HepG2 (cell line): ENCODE measurements around the gene NOXO1. TPM values are rescaled to one million over a fixed set of nuclear protein-coding genes. Genes with fewer than 3 reads are reported as not detected.
A peak's percentile ranks its signal among the peaks of the same experiment; 100 is the strongest.

ENCODE experiments used
- ATAC-seq: fragments of 200-7000 bp; cut with Tn5 transposase; 3 replicates; pipeline ENCODE4 v1.9.1; 2020; ENCODE audit warnings: mild to moderate bottlenecking, moderate library complexity
- BruUV-seq: library from RNA; stranded (reverse); fragments of 400-500 nt; replicated peaks from 2 replicates; lab custom pipeline; 2021; lab: Mats Ljungman, UMichigan
- CTCF ChIA-PET: fragments of 300-600 bp; formaldehyde crosslinking; extraction: SDS; loops from one replicate; lab custom pipeline; 2021; ENCODE audit warnings: low total read pairs, inconsistent platforms, low intra/inter-chr PET ratio; lab: Yijun Ruan, JAX
- POLR2A ChIA-PET: fragments of 350-600 bp; sonication (Branson Sonifier 250); formaldehyde crosslinking; loops from one replicate; lab custom pipeline; 2020; ENCODE audit warnings: antibody characterized with exemption, inconsistent platforms; lab: Yijun Ruan, JAX
- DNase-seq: peaks from one replicate; pipeline ENCODE4 v3.0.0-alpha.2; 2015; ENCODE audit warnings: low spot score
- FAIRE-seq: peaks from 3 replicates; lab custom pipeline; 2011; peaks lifted over from hg19 to GRCh38; lab: Jason Lieb, UNC
- H2AFZ ChIP-seq: one replicate; pipeline ENCODE4 v1.6.1; 2011; ENCODE audit warnings: low read length, inconsistent platforms
- H3K27ac ChIP-seq: fragments of 300-600 bp; 3 replicates; pipeline ENCODE4 v1.8.0; 2011; ENCODE audit warnings: mixed run types, mild to moderate bottlenecking, mixed read lengths, low read length, inconsistent platforms; ENCODE audit not compliant: insufficient read depth; ENCODE audit errors: extremely low read length
- H3K27me3 ChIP-seq, 2 experiments: fragments of 200-600 bp in 1 of 2; 2 replicates in 1 of 2; 3 replicates in 1 of 2; pipeline versions ENCODE4 v1.6.0 to v1.8.0; 2011; ENCODE audit warnings: low read length in 2 of 2, mild to moderate bottlenecking in 2 of 2, moderate library complexity in 2 of 2, inconsistent platforms in 1 of 2; ENCODE audit not compliant: insufficient read depth in 2 of 2, control insufficient read depth in 1 of 2
- H3K36me3 ChIP-seq, 2 experiments: fragments of 200-600 bp in 1 of 2; replicated peaks in 1 of 2; 2 replicates in 1 of 2; 3 replicates in 1 of 2; pipeline versions ENCODE4 v1.5.1 to v1.8.0; 2011; ENCODE audit warnings: low read length in 2 of 2, inconsistent platforms in 1 of 2; ENCODE audit not compliant: insufficient read depth in 2 of 2, control insufficient read depth in 1 of 2
- H3K4me1 ChIP-seq: 2 replicates; pipeline ENCODE4 v1.5.1; 2012; ENCODE audit warnings: low read length, inconsistent platforms; ENCODE audit not compliant: insufficient read depth
- H3K4me2 ChIP-seq: 2 replicates; pipeline ENCODE4 v1.6.0; 2011; ENCODE audit warnings: low read depth, low read length, inconsistent platforms
- H3K4me3 ChIP-seq, 3 experiments: fragments of 200-600 bp in 1 of 3; sonication (generic), shearing (Covaris generic) in 1 of 3; replicated peaks in 1 of 3; 2 replicates each; pipeline ENCODE4 v1.5.1; 2011 to 2016; ENCODE audit warnings: low read length in 3 of 3, inconsistent platforms in 2 of 3, low read depth in 2 of 3, mild to moderate bottlenecking in 2 of 3, control low read depth in 1 of 3, mixed read lengths in 1 of 3; ENCODE audit not compliant: insufficient read depth in 1 of 3
- H3K79me2 ChIP-seq: one replicate; pipeline ENCODE4 v1.6.1; 2011; ENCODE audit warnings: low read length, inconsistent platforms; ENCODE audit not compliant: insufficient read depth
- H3K9ac ChIP-seq: 2 replicates; pipeline ENCODE4 v1.6.0; 2011; ENCODE audit warnings: mild to moderate bottlenecking, low read depth, low read length, inconsistent platforms; ENCODE audit not compliant: insufficient read depth
- H3K9me3 ChIP-seq: 2 replicates; pipeline ENCODE4 v1.5.1; 2012; ENCODE audit warnings: mild to moderate bottlenecking, low read length
- H4K20me1 ChIP-seq: 2 replicates; pipeline ENCODE4 v1.6.0; 2011; ENCODE audit warnings: inconsistent platforms, mild to moderate bottlenecking, low read length, moderate library complexity; ENCODE audit not compliant: insufficient read depth
- CREB1 ChIP-seq, 2 experiments: fragments of 450-650 bp in 1 of 2; IDR thresholded peaks; 2 replicates each; pipeline ENCODE4 v1.6.1; 2016 to 2017; ENCODE audit warnings: control low read depth in 1 of 2, mild to moderate bottlenecking in 1 of 2, missing compliant biosample characterization in 1 of 2, missing genetic modification characterization in 1 of 2
- HDAC1 ChIP-seq: sonication (generic); formaldehyde crosslinking; IDR thresholded peaks from 2 replicates; pipeline ENCODE4 v1.5.1; 2020; ENCODE audit warnings: mild to moderate bottlenecking, missing genetic modification reagents
- KDM2A ChIP-seq: sonication (generic); formaldehyde crosslinking; IDR thresholded peaks from 2 replicates; pipeline ENCODE4 v1.4.0; 2020; ENCODE audit warnings: low read depth, missing genetic modification reagents, borderline replicate concordance
- NR1H2 ChIP-seq: sonication (generic); formaldehyde crosslinking; IDR thresholded peaks from 2 replicates; pipeline ENCODE4 v1.8.1; 2022; ENCODE audit warnings: low read depth, missing genetic modification reagents, borderline replicate concordance
- NR2F1 ChIP-seq, 2 experiments: fragments of 450-650 bp in 1 of 2; formaldehyde crosslinking in 1 of 2; IDR thresholded peaks; 2 replicates each; pipeline versions ENCODE4 v1.5.0 to v1.6.1; 2016 to 2020; ENCODE audit warnings: mild to moderate bottlenecking in 1 of 2, missing compliant biosample characterization in 1 of 2, missing genetic modification reagents in 1 of 2, moderate library complexity in 1 of 2
- NR2F6 ChIP-seq, 2 experiments: IDR thresholded peaks; 2 replicates each; pipeline ENCODE4 v1.6.1; 2016; ENCODE audit warnings: antibody characterized with exemption in 1 of 2, mild to moderate bottlenecking in 1 of 2
- SAP130 ChIP-seq: IDR thresholded peaks from 2 replicates; pipeline ENCODE4 v1.6.1; 2016; ENCODE audit warnings: low read depth
- TAF1 ChIP-seq: sonication (generic); formaldehyde crosslinking; IDR thresholded peaks from 2 replicates; pipeline ENCODE4 v1.4.0; 2020; ENCODE audit warnings: missing genetic modification reagents
- WIZ ChIP-seq: sonication (generic); formaldehyde crosslinking; IDR thresholded peaks from 2 replicates; pipeline ENCODE4 v1.5.1; 2020; ENCODE audit warnings: mild to moderate bottlenecking, missing genetic modification reagents
- YEATS2 ChIP-seq: sonication (generic); formaldehyde crosslinking; IDR thresholded peaks from 2 replicates; pipeline ENCODE4 v1.4.0; 2020; ENCODE audit warnings: missing genetic modification reagents, borderline replicate concordance
- ZNF354B ChIP-seq: sonication (generic); formaldehyde crosslinking; IDR thresholded peaks from 2 replicates; pipeline ENCODE4 v1.8.0; 2022; ENCODE audit warnings: mild to moderate bottlenecking, missing genetic modification reagents
- ZNF687 ChIP-seq: sonication (generic); formaldehyde crosslinking; IDR thresholded peaks from 2 replicates; pipeline ENCODE4 v1.5.1; 2020; ENCODE audit warnings: mild to moderate bottlenecking, missing genetic modification reagents, moderate library complexity
- ZUFSP ChIP-seq: sonication (generic); formaldehyde crosslinking; IDR thresholded peaks from 2 replicates; pipeline ENCODE4 v1.9.0; 2021; ENCODE audit warnings: missing genetic modification reagents, mild to moderate bottlenecking, borderline replicate concordance
- WGBS: methylation state at CpG from one replicate; pipeline ENCODE4 v1.1.6; 2017; ENCODE audit warnings: low lambda C conversion rate; 5-methylcytosine and 5-hydroxymethylcytosine counted together
- in situ Hi-C: cut with HindIII; loops from 2 replicates; pipeline ENCODE4 v1.10.0; 2017; ENCODE audit warnings: low pct_unique_long_range_greater_than_20kb; ENCODE audit not compliant: extremely low pct_ligation_motif_present
- intact Hi-C: fragments of 100-400 bp; cut with micrococcal nuclease; formaldehyde crosslinking; loops from one replicate; pipeline ENCODE4 v1.10.0; 2022; ENCODE audit not compliant: unreplicated experiment
- polyA plus RNA-seq, 8 experiments: library from polyadenylated mRNA; depleted of rRNA in 3 of 8; stranded (reverse) in 7 of 8; unstranded in 1 of 8; fragments of >200 nt; fragmentation: Illumina TruSeq in 4 of 8; extraction: Trizol in 4 of 8; gene quantifications; 2 replicates each; pipeline versions ENCODE4 v1.2.1 to v1.2.3, GENCODE V29; 2011 to 2016; ENCODE audit warnings: low read depth in 4 of 8, missing spikeins in 1 of 8, mixed read lengths in 1 of 8; ENCODE audit not compliant: insufficient read depth in 1 of 8
- total RNA-seq, 5 experiments: library from RNA; depleted of rRNA; stranded (reverse); fragments of >200 nt; fragmentation: Illumina TruSeq; extraction: Trizol; gene quantifications; 2 replicates each; pipeline ENCODE4 v1.2.3, GENCODE V29; 2016; ENCODE audit warnings: low read depth in 1 of 5
- TF ChIP-seq, protein P1 (sequence below): sonication (generic); formaldehyde crosslinking; conservative IDR thresholded peaks from 2 replicates; pipeline ENCODE4 v1.8.0; 2022; ENCODE audit warnings: mild to moderate bottlenecking, moderate library complexity, missing genetic modification reagents

The NOXO1 gene
- total and polyA plus RNA-seq, 2 of the 13 experiments (the other 11 are each of a cell fraction or from before 2014, with no cell fraction given) = 0.69 to 1.4 TPM

DNA sequence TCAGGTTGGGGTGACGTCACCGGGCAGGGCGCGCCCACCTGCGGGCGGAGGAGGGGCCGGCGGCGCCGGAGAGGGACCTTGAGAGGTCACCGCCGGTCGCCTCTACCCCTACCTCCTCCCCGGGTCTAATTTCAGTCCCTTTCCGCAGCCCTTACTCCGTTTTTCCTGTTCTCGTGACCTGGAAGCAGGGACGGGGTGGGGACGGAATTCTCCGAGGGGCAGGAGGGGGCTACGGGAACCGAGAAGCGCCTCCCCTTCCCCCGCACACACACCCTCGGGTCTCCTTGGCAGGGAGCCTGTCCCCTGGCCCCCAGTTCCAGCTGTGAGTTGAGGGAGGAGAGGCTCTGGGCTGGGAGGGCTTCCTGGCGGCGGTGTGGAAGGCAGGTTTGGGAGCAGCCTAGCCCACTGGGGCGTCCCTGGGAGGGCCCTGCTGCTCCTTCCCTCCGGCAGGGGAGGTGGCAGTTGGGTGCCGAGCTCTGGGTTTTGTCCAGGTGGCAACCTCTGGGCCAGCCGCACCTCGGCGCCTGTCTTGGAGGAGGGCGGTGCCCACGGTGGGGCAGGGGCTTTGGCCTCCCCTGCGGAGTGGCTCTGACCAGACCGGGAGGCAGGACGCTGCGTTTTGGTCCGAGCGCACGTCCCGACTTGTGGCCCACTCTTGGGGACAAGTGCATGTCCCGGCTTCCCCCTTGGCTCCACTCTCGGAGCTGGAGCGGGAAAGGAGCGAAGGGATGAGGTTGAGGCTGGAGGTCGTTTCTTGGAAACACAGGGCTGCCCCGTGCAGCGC is 9.3 kb upstream of the NOXO1 start:
- H3K27ac ChIP-seq = no peak overlapping the region
- H3K4me2 ChIP-seq = peak overlapping the region; percentile 95
- no TSS peak for BruUV-seq
- no peaks in the 10 kb centered on the region for H4K20me1 ChIP-seq
- no peak overlapping the region for H2AFZ ChIP-seq
- WGBS = under 1% methylated on average over 31 of the region's 50 CpGs
- no peak for FAIRE-seq
- POLR2A ChIA-PET = interaction anchor here (0.8 to 2.0 kb wide), 7 partner anchors 13 to 165 kb away, joined by 3 to 13 read pairs (median 5); partner anchors contain the start of genes RPS2 and TRAF7
- DNase-seq = peak; percentile 34
- H3K27me3 ChIP-seq = peaks cover 0 to 8% of the 10 kb centered on the region in 2 experiments; a peak in 2 of 5 replicates
- peak overlapping the region; percentile 60 to 82 (median 77) for H3K4me3 ChIP-seq
- peaks cover 63% of the 10 kb centered on the region for H3K4me1 ChIP-seq
- ATAC-seq = peak; percentile 19
- no peaks in the 10 kb centered on the region for H3K9me3 ChIP-seq
- intact Hi-C loops (no loop called here), in situ Hi-C loops (no loop called here)
- CTCF ChIA-PET = no interaction called here
- H3K9ac ChIP-seq = peak overlapping the region; percentile 60
- peaks cover 4% of the 10 kb centered on the region for H3K79me2 ChIP-seq
- H3K36me3 ChIP-seq = peaks cover 12 to 15% of the 10 kb centered on the region in 2 experiments; a peak in 4 of 5 replicates
- TF ChIP-seq ZNF354B (CRISPR knock-in tag) (no peak), HDAC1 (CRISPR knock-in tag) (peak; percentile 44; the same call in 1 of the 2 replicates), NR2F6 (IDR thresholded peaks at IDR 0.05) (no peak), NR2F6 (CRISPR knock-in tag; IDR thresholded peaks at IDR 0.05) (0 out of 2 replicates have a peak, but pooled peaks have one; percentile 38), WIZ (CRISPR knock-in tag) (no peak), ZUFSP (CRISPR knock-in tag) (no peak), ZNF687 (CRISPR knock-in tag) (peak; percentile 76), NR2F1 (CRISPR knock-in tag; IDR thresholded peaks at IDR 0.05) (0 out of 4 replicates have a peak, but pooled peaks of 1 of the 2 experiments have one; percentile 24), KDM2A (peak; percentile 49; the same call in 1 of the 2 replicates), NR1H2 (no peak), SAP130 (peak; percentile 33), TAF1 (CRISPR knock-in tag) (0 out of 2 replicates have a peak, but pooled peaks have one; percentile 23), CREB1 (IDR thresholded peaks at IDR 0.05) (peak; percentile 95), CREB1 (CRISPR knock-in tag; IDR thresholded peaks at IDR 0.05) (no peak), YEATS2 (0 out of 2 replicates have a peak, but pooled peaks have one; percentile 35)
- TF ChIP-seq, protein P1, sequence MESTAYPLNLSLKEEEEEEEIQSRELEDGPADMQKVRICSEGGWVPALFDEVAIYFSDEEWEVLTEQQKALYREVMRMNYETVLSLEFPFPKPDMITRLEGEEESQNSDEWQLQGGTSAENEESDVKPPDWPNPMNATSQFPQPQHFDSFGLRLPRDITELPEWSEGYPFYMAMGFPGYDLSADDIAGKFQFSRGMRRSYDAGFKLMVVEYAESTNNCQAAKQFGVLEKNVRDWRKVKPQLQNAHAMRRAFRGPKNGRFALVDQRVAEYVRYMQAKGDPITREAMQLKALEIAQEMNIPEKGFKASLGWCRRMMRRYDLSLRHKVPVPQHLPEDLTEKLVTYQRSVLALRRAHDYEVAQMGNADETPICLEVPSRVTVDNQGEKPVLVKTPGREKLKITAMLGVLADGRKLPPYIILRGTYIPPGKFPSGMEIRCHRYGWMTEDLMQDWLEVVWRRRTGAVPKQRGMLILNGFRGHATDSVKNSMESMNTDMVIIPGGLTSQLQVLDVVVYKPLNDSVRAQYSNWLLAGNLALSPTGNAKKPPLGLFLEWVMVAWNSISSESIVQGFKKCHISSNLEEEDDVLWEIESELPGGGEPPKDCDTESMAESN = 0 out of 2 replicates have a peak, but pooled peaks have one; percentile 14
